ENCODE measurements around the gene HMGCS1. TPM values are rescaled to one million over a fixed set of nuclear protein-coding genes. Genes with fewer than 3 reads are reported as not detected.

The HMGCS1 gene
- polyA plus RNA-seq, 3 donors, result 6.0 to 10.9 (median 7.8) TPM

DNA sequence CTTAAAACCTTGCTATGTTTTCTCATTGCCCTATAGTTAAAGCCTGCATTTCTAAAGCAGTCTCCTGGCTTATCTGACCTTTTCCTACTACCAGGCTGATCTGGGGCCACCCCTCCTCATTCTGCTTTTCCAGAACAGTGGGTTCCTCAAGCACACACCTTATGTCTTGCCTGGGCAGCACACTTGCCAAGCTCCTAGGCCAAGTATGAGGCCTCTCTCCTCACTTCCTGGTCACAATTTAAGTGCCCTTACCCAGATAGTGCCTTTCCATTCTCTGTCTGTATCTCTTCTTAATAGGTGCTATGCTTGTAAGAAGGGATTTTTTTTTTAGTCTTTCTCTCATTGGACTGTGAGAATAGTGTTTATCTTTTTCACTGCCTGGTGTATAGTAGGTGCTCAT is 39.7 kb downstream of the HMGCS1 start:
- intact Hi-C loops (cut with micrococcal nuclease), result no loop called here
- H3K27ac ChIP-seq (ENCODE audit: low read depth in 1 of 2, low read length in 2 of 2), result no peak overlapping the region
- H3K27me3 ChIP-seq (ENCODE audit: control insufficient read depth in 2 of 2, insufficient read depth in 2 of 2, low read length in 2 of 2), result no peaks in the 10 kb centered on the region
- no peaks in the 10 kb centered on the region for H3K36me3 ChIP-seq (replicated peaks in 1 of 2; ENCODE audit: control insufficient read depth in 1 of 2, insufficient read depth in 2 of 2, low read length in 2 of 2)
- no peak overlapping the region for H3K9ac ChIP-seq (ENCODE audit: insufficient read depth, low read length, poor library complexity, severe bottlenecking)
- H3K79me2 ChIP-seq (ENCODE audit: insufficient read depth, low read length), result no peaks in the 10 kb centered on the region
- Mint-ChIP-seq H3K36me3 (no peaks in the 10 kb centered on the region), H3K27me3 (ENCODE audit: low read depth in 3 of 3) (peaks cover 4 to 6% (median 4%) of the 10 kb centered on the region in 3 donors), H3K9me3 (peaks cover 0 to 6% (median 2%) of the 10 kb centered on the region in 7 donors), H3K4me3 (no peak overlapping the region), H3K27ac (no peak overlapping the region), H3K4me1 (peaks cover 7% of the 10 kb centered on the region)
- H3K9me3 ChIP-seq (replicated peaks in 1 of 2; ENCODE audit: control insufficient read depth in 1 of 2, insufficient read depth in 1 of 2, low read length in 2 of 2), result no peaks in the 10 kb centered on the region
- no peak overlapping the region for H3K4me3 ChIP-seq (replicated peaks in 1 of 3; ENCODE audit: low read depth in 2 of 3, low read length in 3 of 3)
- no peak overlapping the region for H2AFZ ChIP-seq (ENCODE audit: insufficient read depth, low read depth, low read length, poor library complexity, severe bottlenecking)
- TF ChIP-seq, protein P1, sequence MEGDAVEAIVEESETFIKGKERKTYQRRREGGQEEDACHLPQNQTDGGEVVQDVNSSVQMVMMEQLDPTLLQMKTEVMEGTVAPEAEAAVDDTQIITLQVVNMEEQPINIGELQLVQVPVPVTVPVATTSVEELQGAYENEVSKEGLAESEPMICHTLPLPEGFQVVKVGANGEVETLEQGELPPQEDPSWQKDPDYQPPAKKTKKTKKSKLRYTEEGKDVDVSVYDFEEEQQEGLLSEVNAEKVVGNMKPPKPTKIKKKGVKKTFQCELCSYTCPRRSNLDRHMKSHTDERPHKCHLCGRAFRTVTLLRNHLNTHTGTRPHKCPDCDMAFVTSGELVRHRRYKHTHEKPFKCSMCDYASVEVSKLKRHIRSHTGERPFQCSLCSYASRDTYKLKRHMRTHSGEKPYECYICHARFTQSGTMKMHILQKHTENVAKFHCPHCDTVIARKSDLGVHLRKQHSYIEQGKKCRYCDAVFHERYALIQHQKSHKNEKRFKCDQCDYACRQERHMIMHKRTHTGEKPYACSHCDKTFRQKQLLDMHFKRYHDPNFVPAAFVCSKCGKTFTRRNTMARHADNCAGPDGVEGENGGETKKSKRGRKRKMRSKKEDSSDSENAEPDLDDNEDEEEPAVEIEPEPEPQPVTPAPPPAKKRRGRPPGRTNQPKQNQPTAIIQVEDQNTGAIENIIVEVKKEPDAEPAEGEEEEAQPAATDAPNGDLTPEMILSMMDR (IDR thresholded peaks at IDR 0.05), result no peak
- H3K4me1 ChIP-seq (ENCODE audit: control insufficient read depth in 1 of 2, insufficient read depth in 2 of 2, low read length in 2 of 2), result no peaks in the 10 kb centered on the region
- no peak overlapping the region for H3K4me2 ChIP-seq (replicated peaks; ENCODE audit: extremely low read depth, low read length, poor library complexity, severe bottlenecking)
- no peaks in the 10 kb centered on the region for H4K20me1 ChIP-seq (ENCODE audit: insufficient read depth, low read length)
- no peak for DNase-seq

DNA sequence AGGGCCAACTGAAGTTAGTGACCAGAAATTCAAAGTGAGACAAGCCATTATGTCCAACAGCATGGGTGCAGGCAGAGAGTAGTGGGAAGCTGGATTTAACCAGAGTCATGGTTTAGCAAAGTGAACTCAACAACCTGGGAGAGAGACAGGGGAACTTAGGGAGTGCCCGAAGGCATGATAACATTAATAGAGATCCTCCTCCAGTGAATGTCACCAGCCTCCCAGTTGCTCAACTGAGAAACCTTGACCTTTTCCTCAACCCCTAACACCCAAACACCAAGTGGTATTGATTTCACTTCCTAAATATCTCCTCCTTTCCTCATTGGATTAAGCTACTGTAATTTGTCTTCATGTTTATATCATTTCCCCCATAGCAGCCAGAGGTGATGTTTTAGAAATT is 42.6 kb downstream of the HMGCS1 start:
- H3K27me3 ChIP-seq (ENCODE audit: control insufficient read depth in 2 of 2, insufficient read depth in 2 of 2, low read length in 2 of 2), result no peaks in the 10 kb centered on the region
- H2AFZ ChIP-seq (ENCODE audit: insufficient read depth, low read depth, low read length, poor library complexity, severe bottlenecking), result no peak overlapping the region
- no peaks in the 10 kb centered on the region for H3K36me3 ChIP-seq (replicated peaks in 1 of 2; ENCODE audit: control insufficient read depth in 1 of 2, insufficient read depth in 2 of 2, low read length in 2 of 2)
- no peak overlapping the region for H3K27ac Mint-ChIP-seq
- H3K79me2 ChIP-seq (ENCODE audit: insufficient read depth, low read length), result no peaks in the 10 kb centered on the region
- no peak overlapping the region for H3K4me3 Mint-ChIP-seq
- no peak for DNase-seq
- no peaks in the 10 kb centered on the region for H4K20me1 ChIP-seq (ENCODE audit: insufficient read depth, low read length)
- H3K27me3 Mint-ChIP-seq (ENCODE audit: low read depth in 3 of 3), result peaks cover 2 to 6% (median 4%) of the 10 kb centered on the region in 3 donors
- peaks cover 0 to 10% (median 2%) of the 10 kb centered on the region in 7 donors for H3K9me3 Mint-ChIP-seq
- TF ChIP-seq, protein P1 (IDR thresholded peaks at IDR 0.05), result no peak
- H3K27ac ChIP-seq (ENCODE audit: low read depth in 1 of 2, low read length in 2 of 2), result no peak overlapping the region
- 100% methylated on average over 1 of the region's 1 CpG for WGBS (ENCODE audit: insufficient coverage)
- H3K4me2 ChIP-seq (replicated peaks; ENCODE audit: extremely low read depth, low read length, poor library complexity, severe bottlenecking), result no peak overlapping the region
- no peaks in the 10 kb centered on the region for H3K4me1 ChIP-seq (ENCODE audit: control insufficient read depth in 1 of 2, insufficient read depth in 2 of 2, low read length in 2 of 2)
- H3K4me3 ChIP-seq (replicated peaks in 1 of 3; ENCODE audit: low read depth in 2 of 3, low read length in 3 of 3), result no peak overlapping the region
- H3K4me1 Mint-ChIP-seq, result peaks cover 7% of the 10 kb centered on the region
- no peaks in the 10 kb centered on the region for H3K36me3 Mint-ChIP-seq
- no peak overlapping the region for H3K9ac ChIP-seq (ENCODE audit: insufficient read depth, low read length, poor library complexity, severe bottlenecking)
- H3K9me3 ChIP-seq (replicated peaks in 1 of 2; ENCODE audit: control insufficient read depth in 1 of 2, insufficient read depth in 1 of 2, low read length in 2 of 2), result no peaks in the 10 kb centered on the region
- intact Hi-C loops (cut with micrococcal nuclease), result no loop called here

All from CD14-positive monocyte (primary cell).